Epithelial cell of esophagus (primary cell): Measurements from ENCODE around the gene NFATC1.

Experiments used
- DNase-seq: peaks from one replicate; pipeline ENCODE4 v3.0.0; 2010; ENCODE audit warnings: low read depth
- H3K4me3 ChIP-seq: 2 replicates; pipeline ENCODE4 v1.5.1; 2011; ENCODE audit warnings: mild to moderate bottlenecking, low read length, control low read depth
- TF ChIP-seq, protein P1 (sequence below): IDR thresholded peaks from 2 replicates; pipeline ENCODE4 v1.5.1; 2011; ENCODE audit warnings: low read depth, mild to moderate bottlenecking, low read length, control low read depth, inconsistent platforms; ENCODE audit not compliant: insufficient read depth; ENCODE audit errors: missing control alignments

Gene NFATC1

GRCh38 chr18:79400591-79401381 is 5.1 kb downstream of the NFATC1 start:
- peak overlapping the region; percentile 21 for H3K4me3 ChIP-seq
- no peak for DNase-seq
- TF ChIP-seq, protein P1, sequence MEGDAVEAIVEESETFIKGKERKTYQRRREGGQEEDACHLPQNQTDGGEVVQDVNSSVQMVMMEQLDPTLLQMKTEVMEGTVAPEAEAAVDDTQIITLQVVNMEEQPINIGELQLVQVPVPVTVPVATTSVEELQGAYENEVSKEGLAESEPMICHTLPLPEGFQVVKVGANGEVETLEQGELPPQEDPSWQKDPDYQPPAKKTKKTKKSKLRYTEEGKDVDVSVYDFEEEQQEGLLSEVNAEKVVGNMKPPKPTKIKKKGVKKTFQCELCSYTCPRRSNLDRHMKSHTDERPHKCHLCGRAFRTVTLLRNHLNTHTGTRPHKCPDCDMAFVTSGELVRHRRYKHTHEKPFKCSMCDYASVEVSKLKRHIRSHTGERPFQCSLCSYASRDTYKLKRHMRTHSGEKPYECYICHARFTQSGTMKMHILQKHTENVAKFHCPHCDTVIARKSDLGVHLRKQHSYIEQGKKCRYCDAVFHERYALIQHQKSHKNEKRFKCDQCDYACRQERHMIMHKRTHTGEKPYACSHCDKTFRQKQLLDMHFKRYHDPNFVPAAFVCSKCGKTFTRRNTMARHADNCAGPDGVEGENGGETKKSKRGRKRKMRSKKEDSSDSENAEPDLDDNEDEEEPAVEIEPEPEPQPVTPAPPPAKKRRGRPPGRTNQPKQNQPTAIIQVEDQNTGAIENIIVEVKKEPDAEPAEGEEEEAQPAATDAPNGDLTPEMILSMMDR = no peak

- DNase-seq = no peak
- TF ChIP-seq, protein P1 = no peak
- no peak overlapping the region for H3K4me3 ChIP-seq
Measured at GRCh38 chr18:79401494-79402208, 5.9 kb downstream of the NFATC1 start.

DNA sequence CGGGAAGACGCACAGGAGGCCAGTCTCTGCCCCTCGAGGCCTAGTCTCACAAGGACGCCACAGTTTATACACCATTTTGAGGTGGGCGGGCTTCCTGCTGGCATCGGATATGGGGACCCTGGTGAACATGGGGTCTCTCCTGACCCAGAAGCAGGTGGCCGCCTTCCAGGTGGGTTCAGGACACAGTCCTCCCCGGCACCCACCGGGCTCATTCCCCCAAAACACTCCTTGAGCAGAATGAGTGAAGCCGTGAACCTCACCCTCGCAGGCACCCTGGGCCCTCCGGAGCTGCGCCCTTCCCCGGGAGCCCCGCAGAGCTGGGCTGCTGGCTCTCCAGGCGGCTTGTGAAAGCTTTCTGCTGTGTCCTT is 6.5 kb downstream of the NFATC1 start:
- H3K4me3 ChIP-seq = no peak overlapping the region
- TF ChIP-seq, protein P1 = no peak
- DNase-seq = no peak

GRCh38 chr18:79402977-79403722 is 7.4 kb downstream of the NFATC1 start:
- TF ChIP-seq, protein P1 = no peak
- peak; percentile 5 for DNase-seq
- H3K4me3 ChIP-seq = no peak overlapping the region

- DNase-seq = peak; percentile 49
- TF ChIP-seq, protein P1 = no peak
- H3K4me3 ChIP-seq = no peak overlapping the region
Measured at GRCh38 chr18:79403723-79404566, 8.2 kb downstream of the NFATC1 start.

GRCh38 chr18:79404567-79404910 is 8.8 kb downstream of the NFATC1 start:
- TF ChIP-seq, protein P1 = no peak
- no peak for DNase-seq
- no peak overlapping the region for H3K4me3 ChIP-seq
